ENCODE measurements around the gene LPP. TPM values are rescaled to one million over a fixed set of nuclear protein-coding genes. Genes with fewer than 3 reads are reported as not detected.

The LPP gene
- total RNA-seq, 1 experiment from 2014 or later: 20.4 TPM

- Histone ChIP-seq H3F3A (ENCODE audit: low read length, unreplicated experiment) (no peaks in the 10 kb centered on the region), H4K20me1 (ENCODE audit: low read length) (no peaks in the 10 kb centered on the region), H3K27ac (ENCODE audit: low read length) (peak overlapping the region; percentile 25), H3K4me2 (ENCODE audit: low read length) (peak overlapping the region; percentile 24), H2AFZ (ENCODE audit: low read length) (no peak overlapping the region), H3K79me2 (ENCODE audit: low read length) (no peaks in the 10 kb centered on the region), H3K9me3 (ENCODE audit: low read length) (no peaks in the 10 kb centered on the region), H3K9ac (ENCODE audit: low read length) (no peak overlapping the region), H3K36me3 (ENCODE audit: low read depth, low read length) (no peaks in the 10 kb centered on the region), H3K4me3 (ENCODE audit: low read length) (no peak overlapping the region), H3K4me1 (ENCODE audit: insufficient read depth, low read length) (peaks cover 21% of the 10 kb centered on the region), H3K27me3 (ENCODE audit: low read length) (no peaks in the 10 kb centered on the region), H3K9me2 (replicated peaks; ENCODE audit: low read length) (no peaks in the 10 kb centered on the region)
- BruUV-seq (replicated peaks): no TSS peak
- DNase-seq (peak; percentile 82), ATAC-seq (peak; percentile 87)
- TF ChIP-seq EZH2 (IDR thresholded peaks at IDR 0.05; ENCODE audit: low read length, unreplicated experiment): no peak
- ChIA-PET CTCF (interaction anchor here (0.7 kb wide), 2 partner anchors 730 to 1069 kb away, joined by 3 to 5 read pairs; no protein-coding TSS in a partner anchor), POLR2A (ENCODE audit: unreplicated experiment) (interaction anchor here (0.7 kb wide), 1 partner anchor 47 kb away, joined by 4 read pairs; no protein-coding TSS in a partner anchor)
- intact Hi-C loops (cut with micrococcal nuclease): loop anchor here (1.0 to 5.0 kb wide), 2 partner anchors 10 to 47 kb away; no protein-coding TSS in a partner anchor
These were observed 746.5 kb downstream of the LPP start for GRCh38 chr3:188900421-188900951.

GRCh38 chr3:188901126-188901525 lies 747.2 kb downstream of the LPP start:
- ATAC-seq (peak; percentile 29), DNase-seq (no peak)
- Histone ChIP-seq H3K79me2 (ENCODE audit: low read length) (no peaks in the 10 kb centered on the region), H3F3A (ENCODE audit: low read length, unreplicated experiment) (no peaks in the 10 kb centered on the region), H3K4me3 (ENCODE audit: low read length) (no peak overlapping the region), H3K9ac (ENCODE audit: low read length) (no peak overlapping the region), H3K4me2 (ENCODE audit: low read length) (no peak overlapping the region; the same call in 1 of the 2 replicates), H3K36me3 (ENCODE audit: low read depth, low read length) (no peaks in the 10 kb centered on the region), H3K27me3 (ENCODE audit: low read length) (no peaks in the 10 kb centered on the region), H2AFZ (ENCODE audit: low read length) (no peak overlapping the region), H4K20me1 (ENCODE audit: low read length) (no peaks in the 10 kb centered on the region), H3K4me1 (ENCODE audit: insufficient read depth, low read length) (peaks cover 21% of the 10 kb centered on the region), H3K9me3 (ENCODE audit: low read length) (no peaks in the 10 kb centered on the region), H3K27ac (ENCODE audit: low read length) (peak overlapping the region; percentile 21), H3K9me2 (replicated peaks; ENCODE audit: low read length) (no peaks in the 10 kb centered on the region)
- BruUV-seq (replicated peaks): no TSS peak
- intact Hi-C loops (cut with micrococcal nuclease): loop anchor here (5.0 kb wide), 1 partner anchor 46 kb away; no protein-coding TSS in a partner anchor
- no peak for TF ChIP-seq EZH2 (IDR thresholded peaks at IDR 0.05; ENCODE audit: low read length, unreplicated experiment)
- POLR2A ChIA-PET (ENCODE audit: unreplicated experiment): interaction anchor here (0.7 kb wide), 1 partner anchor 46 kb away, joined by 4 read pairs; no protein-coding TSS in a partner anchor
- CTCF ChIA-PET: interaction anchor here (0.7 kb wide), 1 partner anchor 1069 kb away, joined by 3 read pairs; no protein-coding TSS in a partner anchor

- no peaks in the 10 kb centered on the region for H3K9me2 ChIP-seq (replicated peaks; ENCODE audit: low read length)
- no peak overlapping the region for H3K4me3 ChIP-seq (ENCODE audit: low read length)
- no TSS peak for BruUV-seq (replicated peaks)
- no peaks in the 10 kb centered on the region for H3K9me3 ChIP-seq (ENCODE audit: low read length)
- DNase-seq (no peak), ATAC-seq (no peak)
- ChIA-PET CTCF (interaction anchor here (0.6 kb wide), 1 partner anchor 14 kb away, joined by 3 read pairs; no protein-coding TSS in a partner anchor), POLR2A (ENCODE audit: unreplicated experiment) (interaction anchor here (0.6 kb wide), 1 partner anchor 1905 kb away, joined by 5 read pairs; no protein-coding TSS in a partner anchor)
- H3K4me2 ChIP-seq (ENCODE audit: low read length): no peak overlapping the region
- H3K4me1 ChIP-seq (ENCODE audit: insufficient read depth, low read length): peaks cover 21% of the 10 kb centered on the region
- no peaks in the 10 kb centered on the region for H3K27me3 ChIP-seq (ENCODE audit: low read length)
- H3K27ac ChIP-seq (ENCODE audit: low read length): no peak overlapping the region
- TF ChIP-seq EZH2phosphoT487 (IDR thresholded peaks at IDR 0.05; ENCODE audit: borderline replicate concordance, low read length) (no peak), CTCF (conservative IDR thresholded peaks at IDR 0.05; ENCODE audit: low read depth, low read length) (no peak), EZH2 (IDR thresholded peaks at IDR 0.05; ENCODE audit: low read length, unreplicated experiment) (no peak)
- H3F3A ChIP-seq (ENCODE audit: low read length, unreplicated experiment): no peaks in the 10 kb centered on the region
- H3K36me3 ChIP-seq (ENCODE audit: low read depth, low read length): no peaks in the 10 kb centered on the region
- intact Hi-C loops (cut with micrococcal nuclease): loop anchor here (5.0 kb wide), 1 partner anchor 46 kb away; no protein-coding TSS in a partner anchor
- H3K9ac ChIP-seq (ENCODE audit: low read length): no peak overlapping the region
- H3K79me2 ChIP-seq (ENCODE audit: low read length): no peaks in the 10 kb centered on the region
- no peaks in the 10 kb centered on the region for H4K20me1 ChIP-seq (ENCODE audit: low read length)
- no peak overlapping the region for H2AFZ ChIP-seq (ENCODE audit: low read length)
These were observed 747.8 kb downstream of the LPP start for GRCh38 chr3:188901671-188902287.

Data from PC-3 (cell line).